Measurements from ENCODE around the gene IZUMO2.
A peak's percentile ranks its signal among the peaks of the same experiment; 100 is the strongest.
"Not testable (repeated sequence)": the region's sequence is repeated elsewhere in the genome, so short reads cannot be mapped to it uniquely, and the experiment has no call there.

IZUMO2 gene

GRCh38 chr19:50181121-50181520, 18.0 kb upstream of the IZUMO2 start:
- no peak for DNase-seq

- no peak for DNase-seq
Observed at GRCh38 chr19:50178859-50179537, 15.9 kb upstream of the IZUMO2 start.

GRCh38 chr19:50178320-50178719, 15.2 kb upstream of the IZUMO2 start:
- no peak for DNase-seq

- DNase-seq, result no peak
Observed at GRCh38 chr19:50176775-50177174, 13.7 kb upstream of the IZUMO2 start.

- DNase-seq, result no peak
Observed at GRCh38 chr19:50175924-50176323, 12.8 kb upstream of the IZUMO2 start.

- no peak for DNase-seq
Observed at GRCh38 chr19:50174100-50174793, 11.2 kb upstream of the IZUMO2 start.

- no peak for DNase-seq
Observed at GRCh38 chr19:50173127-50173526, 10.0 kb upstream of the IZUMO2 start.

- DNase-seq, result no peak
Observed at GRCh38 chr19:50172726-50173125, 9.6 kb upstream of the IZUMO2 start.

GRCh38 chr19:50171752-50172151, 8.7 kb upstream of the IZUMO2 start:
- DNase-seq, result no peak

GRCh38 chr19:50167314-50167721, 4.2 kb upstream of the IZUMO2 start:
- no peak for DNase-seq

- DNase-seq, result no peak
Observed at GRCh38 chr19:50159078-50159477, 4.0 kb downstream of the IZUMO2 start.

GRCh38 chr19:50158577-50158976, 4.5 kb downstream of the IZUMO2 start:
- no peak for DNase-seq

- no peak for DNase-seq
Observed at GRCh38 chr19:50155520-50156109, 7.5 kb downstream of the IZUMO2 start.

- no peak for DNase-seq
Observed at GRCh38 chr19:50154529-50154928, 8.6 kb downstream of the IZUMO2 start.

- DNase-seq, result no peak
Observed at GRCh38 chr19:50152578-50152977, 10.5 kb downstream of the IZUMO2 start.

- no peak for DNase-seq
Observed at GRCh38 chr19:50148528-50148927, 14.6 kb downstream of the IZUMO2 start.

GRCh38 chr19:50147462-50148423, 15.3 kb downstream of the IZUMO2 start:
- DNase-seq, result peak; percentile 63

GRCh38 chr19:50141921-50142320, 21.2 kb downstream of the IZUMO2 start:
- not testable (repeated sequence) for DNase-seq

GRCh38 chr19:50140118-50140845, 22.8 kb downstream of the IZUMO2 start:
- not testable (repeated sequence) for DNase-seq

- DNase-seq, result not testable (repeated sequence)
Observed at GRCh38 chr19:50136603-50137365, 26.3 kb downstream of the IZUMO2 start.

- DNase-seq, result not testable (repeated sequence)
Observed at GRCh38 chr19:50135856-50136602, 27.1 kb downstream of the IZUMO2 start.

All from fibroblast of skin of right biceps (primary cell).